NCI-H526 (cell line): Measurements from ENCODE around the gene RBM39.
"Not testable (repeated sequence)": the region's sequence is repeated elsewhere in the genome, so short reads cannot be mapped to it uniquely, and the experiment has no call there.

Experiments used
- DNase-seq, 2 experiments: peaks; one replicate each; lab custom pipeline; 2025; lab: John Stamatoyannopoulos, UW

The RBM39 gene

GRCh38 chr20:35741892-35742740 is at the start of gene RBM39:
RBM39 (minus strand) TSS chr20:35742260; CDS start chr20:35740874, 1,386 bp downstream.
- DNase-seq = peak; percentile 100

- DNase-seq = no peak
Observed at GRCh38 chr20:35791821-35792220, 49.8 kb upstream of the RBM39 start.

- DNase-seq = no peak
Observed at GRCh38 chr20:35791097-35791496, 49.0 kb upstream of the RBM39 start.

GRCh38 chr20:35788796-35789195 is 46.7 kb upstream of the RBM39 start:
- no peak for DNase-seq

GRCh38 chr20:35785541-35785940 is 43.5 kb upstream of the RBM39 start:
- not testable (repeated sequence) for DNase-seq

- DNase-seq = not testable (repeated sequence)
Observed at GRCh38 chr20:35783811-35784210, 41.8 kb upstream of the RBM39 start.

- DNase-seq = no peak
Observed at GRCh38 chr20:35776513-35777101, 34.5 kb upstream of the RBM39 start.

GRCh38 chr20:35774391-35774790 is 32.3 kb upstream of the RBM39 start:
- DNase-seq = no peak

- no peak for DNase-seq
Observed at GRCh38 chr20:35773154-35773751, 31.2 kb upstream of the RBM39 start.

GRCh38 chr20:35772563-35773058 is 30.6 kb upstream of the RBM39 start:
- DNase-seq = no peak

- DNase-seq = peak; percentile 93 to 99
Observed at GRCh38 chr20:35771689-35772562, 29.9 kb upstream of the RBM39 start, which contains the start of gene PHF20. PHF20 (plus strand) TSS chr20:35772015; CDS start chr20:35801523, 29,508 bp downstream.

GRCh38 chr20:35771367-35771688 is 29.3 kb upstream of the RBM39 start:
- DNase-seq = no peak

GRCh38 chr20:35768731-35769664 is 26.9 kb upstream of the RBM39 start:
- no peak for DNase-seq

- no peak for DNase-seq
Observed at GRCh38 chr20:35767683-35768481, 25.8 kb upstream of the RBM39 start.

- no peak for DNase-seq
Observed at GRCh38 chr20:35766843-35767242, 24.8 kb upstream of the RBM39 start.

GRCh38 chr20:35764936-35765335 is 22.9 kb upstream of the RBM39 start:
- DNase-seq = not testable (repeated sequence)

GRCh38 chr20:35762461-35762860 is 20.4 kb upstream of the RBM39 start:
- no peak for DNase-seq

GRCh38 chr20:35761548-35761947 is 19.5 kb upstream of the RBM39 start:
- DNase-seq = not testable (repeated sequence)

GRCh38 chr20:35757098-35757705 is 15.1 kb upstream of the RBM39 start:
- no peak for DNase-seq
